ENCODE data around the gene OR10R2.
"Not testable (repeated sequence)": the region's sequence is repeated elsewhere in the genome, so short reads cannot be mapped to it uniquely, and the experiment has no call there.

Gene OR10R2, protein sequence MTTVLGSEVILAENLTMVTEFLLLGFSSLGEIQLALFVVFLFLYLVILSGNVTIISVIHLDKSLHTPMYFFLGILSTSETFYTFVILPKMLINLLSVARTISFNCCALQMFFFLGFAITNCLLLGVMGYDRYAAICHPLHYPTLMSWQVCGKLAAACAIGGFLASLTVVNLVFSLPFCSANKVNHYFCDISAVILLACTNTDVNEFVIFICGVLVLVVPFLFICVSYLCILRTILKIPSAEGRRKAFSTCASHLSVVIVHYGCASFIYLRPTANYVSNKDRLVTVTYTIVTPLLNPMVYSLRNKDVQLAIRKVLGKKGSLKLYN

DNA sequence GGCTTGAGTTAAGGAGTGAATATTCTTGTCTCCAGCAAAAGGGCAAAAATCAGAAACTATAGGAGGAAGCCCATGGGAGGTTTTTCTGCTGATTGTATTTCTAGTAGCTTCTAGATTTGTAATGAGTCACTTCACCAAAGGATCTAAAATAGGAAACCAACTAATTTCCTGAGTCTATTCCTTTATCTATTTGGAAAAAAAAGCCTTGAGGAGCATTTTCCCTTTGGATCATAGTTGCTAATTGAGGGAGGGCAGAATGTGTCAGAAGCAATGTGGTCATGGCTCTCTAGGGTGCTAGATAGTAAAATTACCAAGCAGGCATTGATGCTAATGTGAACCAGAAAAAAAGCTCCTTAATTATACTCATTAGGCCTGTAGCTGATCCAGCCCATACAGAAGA is at the start of gene OR10R2:
TSS of gene OR10R2 (plus strand) at position 301 of the 400 bp plus-strand sequence. CDS start 106 bp downstream, outside the sequence.
- no peak for DNase-seq

DNA sequence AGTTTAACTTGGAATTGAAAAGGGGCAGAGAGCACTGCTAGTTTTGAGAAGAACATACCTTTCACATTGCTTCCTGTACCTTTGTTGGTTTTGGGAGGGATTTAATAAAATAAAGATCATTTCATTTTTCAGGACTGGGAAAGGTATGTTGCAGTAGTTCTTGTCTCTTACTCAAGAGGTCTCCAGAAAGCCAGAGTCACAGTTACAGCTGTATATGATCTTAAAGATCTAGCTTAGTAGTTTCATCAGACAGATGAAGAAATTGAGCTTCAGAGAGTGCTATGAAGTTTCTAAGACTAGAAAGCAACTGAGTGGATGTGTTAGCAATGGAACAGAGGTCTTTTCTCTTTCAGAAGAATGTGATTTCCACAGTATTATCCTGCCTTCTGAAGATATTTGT is 47.0 kb upstream of the OR10R2 start:
- DNase-seq = no peak

DNA sequence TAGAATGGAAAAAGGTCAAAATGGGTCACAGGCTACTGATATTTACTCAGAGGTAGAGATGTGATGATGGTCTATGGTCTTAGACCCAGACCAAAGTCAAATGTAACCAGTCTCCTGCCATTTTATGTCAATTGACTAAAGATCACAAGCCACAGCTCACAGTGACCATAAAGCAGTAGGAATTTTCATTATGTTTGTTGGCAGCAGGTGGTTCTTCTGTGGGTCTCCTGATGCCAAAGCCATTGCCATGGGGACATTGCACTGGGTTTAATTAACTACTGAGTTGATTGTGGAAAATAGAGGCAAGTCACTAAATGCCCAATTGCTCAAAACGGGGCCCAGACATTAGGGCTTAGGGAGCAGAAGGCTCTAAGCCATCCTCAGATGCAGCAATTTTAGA is 45.9 kb upstream of the OR10R2 start, which contains the start of gene OR10K2:
TSS of gene OR10K2 (minus strand) at position 101 of the 400 bp plus-strand sequence. CDS start 5,371 bp downstream, outside the sequence.
- DNase-seq = no peak

DNA sequence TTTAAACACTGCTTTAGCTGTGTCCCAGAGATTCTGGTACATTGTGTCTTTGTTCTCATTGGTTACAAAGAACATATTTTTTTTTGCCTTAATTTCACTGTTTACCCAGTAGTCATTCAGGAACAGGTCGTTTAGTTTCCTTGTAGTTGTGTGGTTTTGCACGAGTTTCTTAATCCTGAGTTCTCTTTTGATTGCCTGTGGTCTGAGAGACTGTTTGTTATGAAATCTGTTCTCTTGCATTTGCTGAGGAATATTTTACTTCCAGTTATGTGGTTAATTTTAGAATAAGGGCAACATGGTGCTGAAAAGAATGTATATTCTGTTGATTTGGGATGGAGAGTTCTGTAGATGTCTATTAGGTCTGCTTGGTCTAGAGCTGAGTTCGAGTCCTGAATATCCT is 41.9 kb upstream of the OR10R2 start:
- not testable (repeated sequence) for DNase-seq

DNA sequence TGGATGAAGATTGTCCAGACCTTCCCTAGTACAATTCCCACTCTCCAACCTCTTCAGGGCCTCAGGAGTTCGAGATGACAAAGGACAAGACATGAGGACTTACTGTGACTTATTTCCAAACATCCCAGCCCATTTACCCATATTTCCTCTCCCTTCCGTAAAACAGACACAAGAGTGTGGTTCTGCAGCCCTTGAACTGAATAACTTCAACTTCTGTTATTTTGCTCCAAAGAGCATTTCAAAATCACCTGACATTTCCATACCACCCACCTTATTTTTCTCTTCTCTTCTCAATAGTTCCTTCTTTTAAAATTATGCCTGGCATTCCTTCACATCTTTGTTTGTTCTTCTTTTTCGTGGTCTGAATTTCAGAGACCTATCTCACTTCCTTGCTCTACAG is 37.3 kb upstream of the OR10R2 start:
- no peak for DNase-seq

DNA sequence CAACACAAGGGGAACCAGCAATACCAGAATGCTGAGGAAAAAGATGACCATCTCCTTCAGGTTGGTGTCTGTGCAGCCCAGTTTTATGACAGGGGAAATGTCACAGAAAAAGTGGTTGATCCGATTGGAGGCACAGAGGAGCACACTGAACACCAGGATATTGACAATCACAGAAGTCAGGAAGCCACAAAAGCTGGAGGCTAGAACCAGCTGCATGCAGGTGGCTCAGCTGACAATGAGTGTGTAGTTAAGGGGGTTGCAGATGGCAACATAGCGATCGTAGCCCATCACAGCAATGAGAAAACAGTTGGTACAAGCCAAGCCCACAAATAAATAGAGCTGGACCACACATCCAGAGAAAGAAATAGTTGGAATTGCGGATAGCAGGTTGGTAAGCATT is 26.6 kb upstream of the OR10R2 start:
- DNase-seq = no peak

DNA sequence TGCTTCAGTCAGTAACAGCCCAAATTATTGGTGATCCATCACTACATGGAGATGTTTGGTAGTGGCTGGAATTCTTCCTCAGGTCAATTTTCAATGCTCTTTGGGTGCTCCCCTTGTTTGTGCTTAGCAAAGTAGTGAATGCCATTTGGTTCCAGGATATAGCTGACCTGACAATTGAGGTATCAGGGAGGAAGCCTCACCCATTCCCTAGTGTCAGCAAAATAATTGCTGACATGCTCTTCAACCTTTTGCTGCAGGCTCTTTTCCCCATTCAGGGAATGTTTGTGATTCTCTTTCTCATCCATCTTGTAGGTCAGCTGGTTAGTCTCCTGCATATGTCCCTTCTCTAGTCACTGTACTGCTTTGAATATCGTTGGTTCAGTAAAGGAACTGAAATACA is 17.5 kb upstream of the OR10R2 start:
- DNase-seq = no peak

DNA sequence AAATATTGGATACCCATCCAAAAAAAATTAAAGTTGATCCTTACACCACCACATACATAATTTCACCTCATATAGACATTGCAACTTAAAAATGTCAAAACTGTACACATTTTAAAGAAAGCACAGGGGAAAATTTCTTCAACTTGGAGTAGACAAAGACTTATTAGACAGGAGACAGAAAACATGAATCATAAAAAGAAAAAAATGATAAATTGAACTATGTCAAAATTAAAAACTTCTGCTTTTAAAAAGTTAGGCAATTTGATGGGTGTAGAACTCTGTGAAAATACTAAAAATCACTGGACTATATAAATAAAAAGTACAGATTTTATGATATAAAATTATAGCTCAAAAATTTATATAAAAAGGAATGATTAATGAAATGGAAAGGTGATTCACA is 14.8 kb upstream of the OR10R2 start:
- no peak for DNase-seq

DNA sequence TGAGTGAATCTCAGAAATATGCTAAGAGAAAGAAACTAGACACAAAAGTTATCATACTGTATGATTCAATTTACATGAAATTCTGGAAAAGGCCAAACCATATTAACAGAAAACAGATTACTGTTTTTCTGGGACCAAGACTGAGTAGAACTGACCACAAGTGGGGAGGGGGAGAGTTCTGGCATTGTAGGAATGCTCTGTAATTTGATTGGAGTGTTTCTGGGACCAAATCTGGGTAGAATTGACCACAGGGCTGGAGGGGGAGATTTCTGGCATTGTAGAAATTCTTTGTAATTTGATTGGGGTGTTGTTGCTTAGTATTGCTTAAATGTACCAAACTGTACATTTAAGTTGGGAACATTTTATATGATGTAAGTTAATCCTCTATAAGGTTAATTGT is 13.8 kb upstream of the OR10R2 start:
- DNase-seq = no peak

DNA sequence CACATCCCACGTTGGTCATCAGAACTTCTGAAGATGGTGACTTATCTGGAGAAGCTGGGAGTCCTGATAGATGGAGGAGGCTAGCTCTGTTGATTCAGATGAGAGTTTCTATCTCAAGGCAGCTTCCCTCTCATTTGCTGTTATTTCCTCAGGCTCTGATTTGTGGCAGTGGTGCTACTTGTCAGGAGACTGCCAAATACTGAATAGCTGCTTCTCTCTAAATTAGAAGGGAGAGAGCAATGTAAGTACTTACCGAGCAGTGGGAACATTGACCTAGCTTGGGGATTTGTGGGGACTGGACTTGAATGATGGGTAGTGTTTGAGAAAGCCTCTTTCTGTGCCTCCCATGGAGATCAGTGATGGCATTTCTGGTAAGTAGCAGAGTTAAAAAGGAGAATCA is 10.5 kb upstream of the OR10R2 start, which contains the start of gene OR10K1:
TSS of gene OR10K1 (plus strand) at position 301 of the 400 bp plus-strand sequence. CDS start 3,728 bp downstream, outside the sequence.
- no peak for DNase-seq

DNA sequence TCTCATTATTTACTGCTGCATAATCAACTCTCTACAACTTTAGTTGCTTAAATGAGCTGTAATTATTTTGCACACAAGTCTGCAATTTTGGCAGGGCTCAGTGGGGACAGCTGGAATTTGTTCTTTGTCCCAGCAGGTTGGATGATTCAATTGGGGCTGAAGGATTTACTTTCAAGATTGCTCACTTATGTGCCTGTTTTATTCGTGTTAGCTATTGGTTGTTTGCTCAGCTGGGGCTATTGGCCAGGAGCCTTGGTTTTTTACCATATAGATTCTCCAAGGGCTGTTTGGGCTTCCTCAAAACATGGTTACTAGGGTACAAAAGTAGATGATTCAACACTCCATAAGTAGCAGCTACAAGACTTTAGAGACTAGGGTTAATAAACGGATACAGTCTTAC is 13.4 kb downstream of the OR10R2 start:
- no peak for DNase-seq

DNA sequence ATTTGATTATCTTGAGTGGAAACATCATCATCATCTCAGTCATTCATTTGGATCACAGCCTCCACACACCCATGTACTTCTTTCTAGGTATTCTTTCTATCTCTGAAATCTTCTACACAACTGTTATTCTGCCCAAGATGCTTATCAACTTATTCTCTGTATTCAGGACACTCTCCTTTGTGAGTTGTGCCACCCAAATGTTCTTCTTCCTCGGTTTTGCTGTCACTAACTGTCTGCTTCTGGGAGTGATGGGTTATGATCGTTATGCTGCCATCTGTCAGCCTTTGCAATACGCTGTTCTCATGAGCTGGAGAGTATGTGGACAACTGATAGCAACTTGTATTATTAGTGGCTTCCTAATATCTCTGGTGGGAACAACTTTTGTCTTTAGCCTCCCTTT is 19.3 kb downstream of the OR10R2 start:
- no peak for DNase-seq

DNA sequence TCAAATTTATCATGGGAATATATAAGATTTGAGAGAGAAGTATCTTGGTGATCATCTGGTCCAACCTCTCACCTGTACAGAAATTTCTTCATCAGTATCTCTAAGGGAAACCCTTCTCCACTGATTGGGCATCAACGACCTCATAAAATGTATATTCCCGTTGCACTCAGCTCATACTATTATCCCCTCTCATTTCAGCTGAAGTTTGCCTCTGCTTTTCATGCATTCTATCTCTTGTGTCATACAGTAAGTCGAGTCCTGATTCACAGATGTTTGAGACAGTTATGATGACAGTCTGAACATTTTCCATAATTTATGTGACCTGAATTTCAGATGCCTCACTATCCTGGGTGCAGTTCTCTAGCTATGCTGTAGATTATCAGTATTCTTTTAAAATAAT is 21.0 kb downstream of the OR10R2 start:
- no peak for DNase-seq

DNA sequence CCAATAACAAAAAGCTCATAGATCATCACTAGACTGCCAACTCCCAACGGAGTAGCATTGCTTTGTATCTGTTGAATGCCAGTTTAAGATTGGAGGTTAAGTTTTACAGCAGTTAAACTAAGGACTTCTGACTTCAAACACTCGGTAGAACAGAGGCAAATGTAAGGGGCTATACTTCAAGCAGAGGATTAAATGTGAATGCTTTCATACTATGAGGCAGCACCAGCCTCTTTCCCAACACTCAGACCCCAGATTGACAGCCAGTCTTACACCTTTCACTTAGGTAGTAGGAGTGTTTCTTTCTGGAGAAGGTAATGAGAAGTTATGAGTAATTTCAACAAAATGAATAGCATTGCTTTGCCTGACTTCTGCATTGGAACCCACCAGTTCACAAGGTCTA is 22.8 kb downstream of the OR10R2 start:
- DNase-seq = no peak

DNA sequence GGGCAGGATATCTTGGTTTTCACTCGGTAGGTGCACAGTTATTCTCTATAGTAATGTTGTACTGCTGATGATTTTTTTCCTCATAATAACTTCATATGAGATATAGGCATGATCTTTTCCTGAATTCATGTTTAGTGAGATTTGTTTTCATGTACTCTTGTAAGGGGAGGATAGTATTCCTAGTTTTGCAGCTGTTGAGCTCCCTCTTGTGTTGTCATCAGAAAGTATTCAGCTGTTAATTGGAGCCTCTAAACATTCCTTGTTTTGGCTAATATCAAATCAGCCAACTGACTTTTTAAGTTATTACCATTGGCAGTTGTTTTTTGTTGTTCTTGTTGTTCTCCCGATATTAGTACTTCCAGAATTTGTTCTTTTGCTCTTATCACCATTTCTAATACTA is 24.4 kb downstream of the OR10R2 start:
- DNase-seq = peak in 1 of 51 donors; percentile 1

DNA sequence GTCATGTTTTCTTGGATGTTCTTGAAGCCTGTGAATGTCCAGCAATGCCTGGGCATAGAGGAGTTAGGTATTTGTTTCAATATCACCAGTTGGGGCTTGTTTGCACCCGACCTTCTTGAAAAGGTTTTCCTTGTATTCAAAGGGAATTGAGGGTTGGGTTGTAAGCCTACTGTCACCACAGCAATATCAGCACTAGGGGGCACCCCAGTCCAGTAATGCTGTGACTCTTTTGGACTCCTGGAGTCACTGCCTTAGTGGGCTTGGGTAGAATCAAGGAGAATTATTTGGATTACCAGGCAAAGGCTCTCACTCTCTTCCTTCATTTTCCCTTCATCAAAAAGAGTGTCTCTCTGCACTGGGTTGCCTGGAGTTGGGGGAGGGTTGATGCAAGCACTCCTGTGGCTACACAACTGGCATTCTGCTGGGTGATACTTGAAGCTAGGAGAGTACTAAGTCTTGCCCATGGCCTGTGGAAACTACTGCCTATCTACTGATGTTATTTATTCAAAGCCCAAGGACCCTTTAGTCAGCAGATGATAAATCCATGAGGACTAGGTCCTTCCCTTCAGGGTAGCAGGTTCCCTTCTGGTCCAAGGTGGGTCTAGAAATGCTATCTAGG is 34.5 kb downstream of the OR10R2 start:
- peak in 3 of 51 donors; percentile 2 to 19 (median 6) for DNase-seq

DNA sequence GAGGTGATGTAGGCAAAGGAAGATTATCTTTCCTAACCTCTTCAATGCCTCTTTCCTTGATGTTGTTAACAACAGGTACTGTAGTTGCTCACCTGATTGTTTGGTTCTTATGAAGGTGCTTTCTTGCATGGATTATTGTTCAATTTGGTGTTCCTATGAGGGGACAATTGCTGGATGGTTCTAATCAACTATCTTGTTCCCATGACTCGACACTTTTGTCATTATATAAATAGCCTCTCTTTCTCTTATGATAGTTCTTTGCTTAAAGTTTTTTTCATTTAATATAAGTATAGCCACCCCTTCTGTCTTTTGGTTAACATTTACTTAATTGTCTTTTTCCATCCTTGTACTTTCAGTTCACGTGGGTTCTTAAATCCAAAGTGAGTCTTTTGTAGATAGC is 35.5 kb downstream of the OR10R2 start:
- no peak for DNase-seq

DNA sequence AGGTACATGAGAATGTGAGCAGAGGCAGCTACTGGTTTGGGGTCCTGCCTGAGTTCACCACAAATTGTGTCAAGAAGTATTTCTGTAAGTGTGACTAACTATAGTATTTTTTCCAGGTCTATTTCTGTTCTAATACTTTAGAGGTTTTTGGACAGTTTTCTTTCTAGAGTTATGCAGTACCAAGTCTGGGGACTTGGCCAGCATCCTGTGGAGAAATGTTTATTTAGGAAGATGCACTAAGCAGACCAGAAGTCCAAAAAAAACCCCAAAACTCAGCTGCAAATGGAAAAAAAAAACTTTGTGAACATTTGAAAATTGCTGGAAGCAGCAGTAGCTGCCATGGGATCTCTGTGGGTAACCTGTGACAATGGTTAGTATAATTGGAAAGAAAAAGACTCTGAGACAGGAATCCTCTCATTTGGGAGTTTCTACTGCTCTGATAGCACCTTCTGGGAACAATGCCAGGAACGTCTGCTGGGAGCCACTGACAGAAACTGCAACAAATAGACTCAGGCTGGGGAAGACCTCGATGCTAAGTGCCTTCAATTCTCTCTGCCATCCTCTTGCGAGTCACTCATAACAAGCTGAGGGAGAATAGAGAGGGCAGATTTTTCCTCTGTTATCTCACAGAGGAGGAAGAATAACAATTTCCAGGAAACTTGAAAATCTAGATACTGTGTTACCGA is 37.6 kb downstream of the OR10R2 start:
- DNase-seq = peak in 1 of 51 donors; percentile 5

DNA sequence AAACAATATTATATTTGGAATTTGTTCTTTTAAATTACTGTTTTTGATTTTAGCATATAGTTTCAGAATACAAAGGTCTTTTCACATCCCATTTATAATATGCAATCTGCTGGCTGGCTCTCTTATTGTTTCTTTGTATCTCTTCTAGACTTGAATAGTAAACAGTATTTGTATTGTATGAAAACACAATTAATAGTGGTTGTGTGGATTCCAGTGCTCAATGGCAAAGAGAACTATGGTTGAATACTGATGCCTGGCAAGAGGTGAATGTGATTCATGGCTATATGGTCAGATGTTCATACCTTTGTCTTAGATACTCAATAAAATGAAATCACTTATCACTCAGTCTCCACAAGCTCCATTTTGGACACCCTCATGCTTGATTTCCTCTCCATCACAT is 44.9 kb downstream of the OR10R2 start:
- DNase-seq = peak in 1 of 51 donors; percentile 13

DNA sequence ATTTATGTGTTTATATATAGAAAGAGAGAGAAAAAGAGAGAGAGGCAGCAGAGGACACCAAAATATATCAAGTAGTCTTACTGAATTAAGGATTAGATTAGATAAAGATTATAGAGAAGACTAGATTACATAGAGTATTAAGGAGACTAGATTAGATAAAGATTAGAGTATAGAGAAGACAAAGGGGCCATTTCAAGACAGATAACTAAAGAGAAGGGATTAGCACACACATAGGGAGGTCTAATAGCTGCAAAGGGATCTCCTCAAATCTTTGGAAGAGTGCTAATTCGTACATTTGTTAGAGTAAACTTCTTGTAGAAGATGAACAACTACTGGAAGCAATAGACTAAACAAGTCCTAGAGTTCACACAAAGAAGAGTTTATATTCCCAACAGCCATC is 48.0 kb downstream of the OR10R2 start:
- no peak for DNase-seq

DNA sequence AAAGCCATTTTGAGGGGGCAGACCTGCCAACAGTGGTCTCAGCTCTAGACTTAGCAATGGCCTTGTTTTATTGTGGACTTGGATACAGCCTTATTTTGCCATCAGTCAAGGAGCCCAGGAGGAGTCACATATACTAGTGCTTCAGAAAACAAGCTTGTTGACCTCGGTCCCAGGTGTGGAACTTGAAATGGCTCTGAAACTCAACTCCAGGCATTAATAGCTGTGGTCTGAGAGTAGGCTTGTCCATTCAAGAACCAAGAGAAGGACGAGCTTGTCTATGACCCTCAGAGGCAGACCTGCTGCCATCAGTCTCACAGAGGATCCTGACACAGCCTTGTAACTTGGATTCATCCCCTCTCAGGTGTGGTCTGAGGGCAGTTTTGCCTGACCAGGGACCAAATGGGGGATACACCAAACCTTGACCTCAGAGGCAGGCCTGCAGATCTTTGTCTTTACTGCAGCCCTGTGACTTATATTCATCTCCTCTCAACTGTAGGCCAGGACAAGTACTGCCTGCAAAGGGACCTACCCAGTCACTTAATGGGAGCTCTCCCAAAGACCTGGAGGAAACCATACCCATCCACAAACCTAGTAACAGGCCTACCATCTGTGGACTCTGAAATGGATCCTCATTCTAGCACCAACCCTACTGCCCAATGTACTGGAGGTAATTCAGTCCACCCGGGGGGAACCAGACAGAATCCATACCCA is 49.1 kb downstream of the OR10R2 start:
- DNase-seq = no peak

DNA sequence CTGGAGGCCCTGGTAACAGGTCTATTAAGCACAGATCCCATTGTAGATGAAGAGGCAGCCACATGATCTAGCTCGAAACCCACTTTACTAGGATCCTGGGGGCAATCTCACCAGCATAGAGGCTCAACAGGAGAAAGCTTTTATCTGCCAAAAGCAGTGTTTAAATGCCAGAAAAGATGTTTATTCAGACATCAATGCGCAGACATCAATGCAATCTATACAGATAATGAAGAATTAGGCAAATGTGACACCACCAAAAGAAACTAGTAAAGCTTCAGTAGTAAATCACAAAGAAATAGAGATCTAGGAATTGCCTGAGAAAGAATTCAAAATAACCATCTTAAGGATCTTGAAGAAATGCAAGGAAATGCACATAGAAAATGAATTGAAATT is 49.6 kb downstream of the OR10R2 start:
- DNase-seq = no peak
